ENCODE results near the gene DNASE1L1.

The DNASE1L1 gene

GRCh38 chrX:154417157-154417556, 8.1 kb upstream of the DNASE1L1 start:
- Histone ChIP-seq H3K9ac (ENCODE audit: low read depth, low read length, poor library complexity, severe bottlenecking) (no peak overlapping the region), H4K20me1 (ENCODE audit: insufficient read depth, low read length, poor library complexity, severe bottlenecking) (no peaks in the 10 kb centered on the region), H3K27me3 (ENCODE audit: insufficient read depth, low read length, poor library complexity, severe bottlenecking) (no peaks in the 10 kb centered on the region), H3K9me2 (replicated peaks; ENCODE audit: low read depth, low read length) (no peaks in the 10 kb centered on the region), H3K4me1 (ENCODE audit: insufficient read depth, low read length, poor library complexity, severe bottlenecking) (no peaks in the 10 kb centered on the region), H3K4me2 (ENCODE audit: low read depth, low read length, poor library complexity, severe bottlenecking) (no peak overlapping the region), H3K36me3 (ENCODE audit: insufficient read depth, low read length) (no peaks in the 10 kb centered on the region), H3F3A (ENCODE audit: low read depth) (no peaks in the 10 kb centered on the region), H2AFZ (ENCODE audit: low read length) (no peak overlapping the region), H3K4me3 (ENCODE audit: low read length, poor library complexity, severe bottlenecking) (no peak overlapping the region), H3K9me3 (ENCODE audit: insufficient read depth, low read depth, low read length) (no peaks in the 10 kb centered on the region), H3K79me2 (ENCODE audit: insufficient read depth, low read length) (peaks cover 8% of the 10 kb centered on the region; the same call in 1 of the 2 replicates)
- TF ChIP-seq EZH2phosphoT487 (IDR thresholded peaks at IDR 0.05; ENCODE audit: borderline replicate concordance), result no peak
- no peak for TF ChIP-seq CTCF (conservative IDR thresholded peaks at IDR 0.05; ENCODE audit: low read length)

- Histone ChIP-seq H3K9ac (ENCODE audit: low read depth, low read length, poor library complexity, severe bottlenecking) (peak overlapping the region; percentile 93), H2AFZ (ENCODE audit: low read length) (no peak overlapping the region), H3K4me3 (ENCODE audit: low read length, poor library complexity, severe bottlenecking) (peak overlapping the region; percentile 92), H3K4me2 (ENCODE audit: low read depth, low read length, poor library complexity, severe bottlenecking) (peak overlapping the region; percentile 84), H4K20me1 (ENCODE audit: insufficient read depth, low read length, poor library complexity, severe bottlenecking) (no peaks in the 10 kb centered on the region), H3K9me2 (replicated peaks; ENCODE audit: low read depth, low read length) (no peaks in the 10 kb centered on the region), H3K9me3 (ENCODE audit: insufficient read depth, low read depth, low read length) (no peaks in the 10 kb centered on the region), H3K36me3 (ENCODE audit: insufficient read depth, low read length) (no peaks in the 10 kb centered on the region), H3F3A (ENCODE audit: low read depth) (no peaks in the 10 kb centered on the region), H3K79me2 (ENCODE audit: insufficient read depth, low read length) (peaks cover 8% of the 10 kb centered on the region; the same call in 1 of the 2 replicates), H3K27me3 (ENCODE audit: insufficient read depth, low read length, poor library complexity, severe bottlenecking) (no peaks in the 10 kb centered on the region), H3K4me1 (ENCODE audit: insufficient read depth, low read length, poor library complexity, severe bottlenecking) (no peaks in the 10 kb centered on the region)
- TF ChIP-seq EZH2phosphoT487 (IDR thresholded peaks at IDR 0.05; ENCODE audit: borderline replicate concordance) (no peak), CTCF (conservative IDR thresholded peaks at IDR 0.05; ENCODE audit: low read length) (no peak)
Observed at GRCh38 chrX:154413142-154413541, 4.1 kb upstream of the DNASE1L1 start.

DNA sequence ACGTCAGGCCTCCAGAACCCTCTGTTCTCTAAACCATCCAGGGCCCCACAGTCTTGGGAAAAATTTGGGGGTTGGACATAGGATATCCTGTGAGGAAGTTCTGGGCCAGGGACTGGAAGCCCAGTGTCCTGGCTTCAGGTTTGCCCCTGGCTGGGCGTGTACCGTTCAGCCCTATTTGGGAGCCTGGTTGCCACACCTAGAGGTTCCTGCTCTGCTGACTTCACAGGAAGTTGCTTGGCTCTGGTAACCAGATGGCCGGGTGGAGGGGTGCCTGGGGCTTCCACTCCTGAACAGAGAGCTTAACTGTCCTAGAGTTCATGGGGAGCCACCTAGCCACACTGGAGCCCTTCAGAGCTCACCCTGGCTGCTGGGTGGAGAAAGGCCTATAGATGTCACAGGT, 3.4 kb upstream of the DNASE1L1 start:
- no peaks in the 10 kb centered on the region for H4K20me1 ChIP-seq (ENCODE audit: insufficient read depth, low read length, poor library complexity, severe bottlenecking)
- H3K79me2 ChIP-seq (ENCODE audit: insufficient read depth, low read length), result peaks cover 8% of the 10 kb centered on the region; the same call in 1 of the 2 replicates
- H3F3A ChIP-seq (ENCODE audit: low read depth), result no peaks in the 10 kb centered on the region
- no peaks in the 10 kb centered on the region for H3K4me1 ChIP-seq (ENCODE audit: insufficient read depth, low read length, poor library complexity, severe bottlenecking)
- peak overlapping the region; percentile 84 for H3K4me2 ChIP-seq (ENCODE audit: low read depth, low read length, poor library complexity, severe bottlenecking)
- TF ChIP-seq CTCF (conservative IDR thresholded peaks at IDR 0.05; ENCODE audit: low read length), result no peak
- no peak for TF ChIP-seq EZH2phosphoT487 (IDR thresholded peaks at IDR 0.05; ENCODE audit: borderline replicate concordance)
- H3K9me3 ChIP-seq (ENCODE audit: insufficient read depth, low read depth, low read length), result no peaks in the 10 kb centered on the region
- H3K9ac ChIP-seq (ENCODE audit: low read depth, low read length, poor library complexity, severe bottlenecking), result peak overlapping the region; percentile 93
- H3K36me3 ChIP-seq (ENCODE audit: insufficient read depth, low read length), result no peaks in the 10 kb centered on the region
- H3K4me3 ChIP-seq (ENCODE audit: low read length, poor library complexity, severe bottlenecking), result peak overlapping the region; percentile 92
- no peaks in the 10 kb centered on the region for H3K27me3 ChIP-seq (ENCODE audit: insufficient read depth, low read length, poor library complexity, severe bottlenecking)
- H3K9me2 ChIP-seq (replicated peaks; ENCODE audit: low read depth, low read length), result no peaks in the 10 kb centered on the region
- peak overlapping the region; percentile 75; the same call in 1 of the 2 replicates for H2AFZ ChIP-seq (ENCODE audit: low read length)
